Loucy (cell line): ENCODE data around the gene EFCAB12.

ENCODE experiments used
- CTCF ChIP-seq: fragments of 200-600 bp; sonication (generic); conservative IDR thresholded peaks from 2 replicates; pipeline ENCODE4 v1.5.1; 2014; ENCODE audit warnings: mild to moderate bottlenecking, antibody characterized with exemption, low read length
- EZH2phosphoT487 ChIP-seq: fragments of 200-600 bp; IDR thresholded peaks from 2 replicates; pipeline ENCODE4 v1.6.1; 2018; ENCODE audit warnings: antibody characterized with exemption, mild to moderate bottlenecking, moderate library complexity, borderline replicate concordance

- TF ChIP-seq CTCF (no peak), EZH2phosphoT487 (no peak)
Observed at GRCh38 chr3:129476586-129476985, 48.1 kb upstream of the EFCAB12 start.
